Measurements from ENCODE around the gene HOXA7.

Gene HOXA7

GRCh38 chr7:27161214-27161720 lies 4.8 kb upstream of the HOXA7 start:
- Histone ChIP-seq H3K9ac (ENCODE audit: low read length) (peak overlapping the region; percentile 31), H3K36me3 (ENCODE audit: control insufficient read depth, insufficient read depth, low read length) (no peaks in the 10 kb centered on the region), H3K4me3 (ENCODE audit: low read length) (peak overlapping the region; percentile 50), H3K9me3 (ENCODE audit: control insufficient read depth, low read length) (no peaks in the 10 kb centered on the region), H3K27me3 (ENCODE audit: control insufficient read depth, insufficient read depth, low read length) (peaks cover 99% of the 10 kb centered on the region), H3K4me1 (ENCODE audit: control insufficient read depth, insufficient read depth, low read length) (peaks cover 18% of the 10 kb centered on the region)

- peak overlapping the region; percentile 47 for H3K9ac ChIP-seq (ENCODE audit: low read length)
- no peaks in the 10 kb centered on the region for H3K9me3 ChIP-seq (ENCODE audit: control insufficient read depth, low read length)
- H3K36me3 ChIP-seq (ENCODE audit: control insufficient read depth, insufficient read depth, low read length), result no peaks in the 10 kb centered on the region
- H3K4me3 ChIP-seq (ENCODE audit: low read length), result peak overlapping the region; percentile 50
- peaks cover 24% of the 10 kb centered on the region for H3K4me1 ChIP-seq (ENCODE audit: control insufficient read depth, insufficient read depth, low read length)
- H3K27me3 ChIP-seq (ENCODE audit: control insufficient read depth, insufficient read depth, low read length), result peaks cover 99% of the 10 kb centered on the region
Measured at GRCh38 chr7:27160546-27161213, 4.2 kb upstream of the HOXA7 start.

GRCh38 chr7:27160145-27160545 lies 3.7 kb upstream of the HOXA7 start:
- Histone ChIP-seq H3K4me1 (ENCODE audit: control insufficient read depth, insufficient read depth, low read length) (peaks cover 29% of the 10 kb centered on the region), H3K27me3 (ENCODE audit: control insufficient read depth, insufficient read depth, low read length) (peaks cover 99% of the 10 kb centered on the region), H3K9ac (ENCODE audit: low read length) (peak overlapping the region; percentile 22), H3K36me3 (ENCODE audit: control insufficient read depth, insufficient read depth, low read length) (no peaks in the 10 kb centered on the region), H3K9me3 (ENCODE audit: control insufficient read depth, low read length) (no peaks in the 10 kb centered on the region), H3K4me3 (ENCODE audit: low read length) (peak overlapping the region; percentile 50)

GRCh38 chr7:27159266-27160144 lies 3.0 kb upstream of the HOXA7 start:
- Histone ChIP-seq H3K27me3 (ENCODE audit: control insufficient read depth, insufficient read depth, low read length) (peaks cover 99% of the 10 kb centered on the region), H3K36me3 (ENCODE audit: control insufficient read depth, insufficient read depth, low read length) (no peaks in the 10 kb centered on the region), H3K9ac (ENCODE audit: low read length) (peak overlapping the region; percentile 22), H3K4me1 (ENCODE audit: control insufficient read depth, insufficient read depth, low read length) (peaks cover 32% of the 10 kb centered on the region), H3K4me3 (ENCODE audit: low read length) (no peak overlapping the region), H3K9me3 (ENCODE audit: control insufficient read depth, low read length) (no peaks in the 10 kb centered on the region)

GRCh38 chr7:27158436-27159265 lies 2.2 kb upstream of the HOXA7 start:
- H3K9ac ChIP-seq (ENCODE audit: low read length), result no peak overlapping the region
- no peaks in the 10 kb centered on the region for H3K9me3 ChIP-seq (ENCODE audit: control insufficient read depth, low read length)
- H3K36me3 ChIP-seq (ENCODE audit: control insufficient read depth, insufficient read depth, low read length), result no peaks in the 10 kb centered on the region
- peaks cover 99% of the 10 kb centered on the region for H3K27me3 ChIP-seq (ENCODE audit: control insufficient read depth, insufficient read depth, low read length)
- peaks cover 28% of the 10 kb centered on the region for H3K4me1 ChIP-seq (ENCODE audit: control insufficient read depth, insufficient read depth, low read length)
- H3K4me3 ChIP-seq (ENCODE audit: low read length), result no peak overlapping the region

GRCh38 chr7:27157702-27158431 lies 1.4 kb upstream of the HOXA7 start:
- Histone ChIP-seq H3K9ac (ENCODE audit: low read length) (no peak overlapping the region), H3K4me1 (ENCODE audit: control insufficient read depth, insufficient read depth, low read length) (peaks cover 29% of the 10 kb centered on the region), H3K27me3 (ENCODE audit: control insufficient read depth, insufficient read depth, low read length) (peaks cover 99% of the 10 kb centered on the region), H3K36me3 (ENCODE audit: control insufficient read depth, insufficient read depth, low read length) (no peaks in the 10 kb centered on the region), H3K4me3 (ENCODE audit: low read length) (no peak overlapping the region), H3K9me3 (ENCODE audit: control insufficient read depth, low read length) (no peaks in the 10 kb centered on the region)

GRCh38 chr7:27156916-27157701 lies 634 bp upstream of the HOXA7 start:
- Histone ChIP-seq H3K9ac (ENCODE audit: low read length) (no peak overlapping the region), H3K4me3 (ENCODE audit: low read length) (no peak overlapping the region), H3K9me3 (ENCODE audit: control insufficient read depth, low read length) (no peaks in the 10 kb centered on the region), H3K4me1 (ENCODE audit: control insufficient read depth, insufficient read depth, low read length) (peaks cover 36% of the 10 kb centered on the region), H3K36me3 (ENCODE audit: control insufficient read depth, insufficient read depth, low read length) (no peaks in the 10 kb centered on the region), H3K27me3 (ENCODE audit: control insufficient read depth, insufficient read depth, low read length) (peaks cover 100% of the 10 kb centered on the region)

GRCh38 chr7:27155816-27156507 lies 513 bp downstream of the HOXA7 start:
- peaks cover 100% of the 10 kb centered on the region for H3K27me3 ChIP-seq (ENCODE audit: control insufficient read depth, insufficient read depth, low read length)
- no peak overlapping the region for H3K9ac ChIP-seq (ENCODE audit: low read length)
- no peak overlapping the region for H3K4me3 ChIP-seq (ENCODE audit: low read length)
- no peaks in the 10 kb centered on the region for H3K9me3 ChIP-seq (ENCODE audit: control insufficient read depth, low read length)
- H3K4me1 ChIP-seq (ENCODE audit: control insufficient read depth, insufficient read depth, low read length), result peaks cover 48% of the 10 kb centered on the region
- no peaks in the 10 kb centered on the region for H3K36me3 ChIP-seq (ENCODE audit: control insufficient read depth, insufficient read depth, low read length)

GRCh38 chr7:27154901-27155815 lies 1.3 kb downstream of the HOXA7 start:
- Histone ChIP-seq H3K4me1 (ENCODE audit: control insufficient read depth, insufficient read depth, low read length) (peaks cover 48% of the 10 kb centered on the region), H3K4me3 (ENCODE audit: low read length) (no peak overlapping the region), H3K27me3 (ENCODE audit: control insufficient read depth, insufficient read depth, low read length) (peaks cover 100% of the 10 kb centered on the region), H3K9me3 (ENCODE audit: control insufficient read depth, low read length) (no peaks in the 10 kb centered on the region), H3K36me3 (ENCODE audit: control insufficient read depth, insufficient read depth, low read length) (no peaks in the 10 kb centered on the region), H3K9ac (ENCODE audit: low read length) (no peak overlapping the region)

- Histone ChIP-seq H3K4me1 (ENCODE audit: control insufficient read depth, insufficient read depth, low read length) (peaks cover 46% of the 10 kb centered on the region), H3K4me3 (ENCODE audit: low read length) (no peak overlapping the region), H3K27me3 (ENCODE audit: control insufficient read depth, insufficient read depth, low read length) (peaks cover 95% of the 10 kb centered on the region), H3K9ac (ENCODE audit: low read length) (no peak overlapping the region), H3K36me3 (ENCODE audit: control insufficient read depth, insufficient read depth, low read length) (no peaks in the 10 kb centered on the region), H3K9me3 (ENCODE audit: control insufficient read depth, low read length) (no peaks in the 10 kb centered on the region)
Measured at GRCh38 chr7:27154369-27154768, 2.1 kb downstream of the HOXA7 start.
